GM18867 (cell line): ENCODE data around the gene OLFML1.
A peak's percentile ranks its signal among the peaks of the same experiment; 100 is the strongest.
"Not testable (repeated sequence)": the region's sequence is repeated elsewhere in the genome, so short reads cannot be mapped to it uniquely, and the experiment has no call there.

ENCODE experiments used
- ATAC-seq: cut with Tn5 transposase; IDR thresholded peaks from one replicate; pipeline ENCODE4 v1.9.1; 2021; ENCODE audit warnings: mild to moderate bottlenecking, moderate library complexity; ENCODE audit not compliant: unreplicated experiment

OLFML1 gene

GRCh38 chr11:7511401-7511800 is 26.1 kb downstream of the OLFML1 start:
- ATAC-seq: no peak

- ATAC-seq: peak; percentile 74
Observed at GRCh38 chr11:7512525-7513233, 27.4 kb downstream of the OLFML1 start.

GRCh38 chr11:7513234-7514098 is 28.2 kb downstream of the OLFML1 start, which contains the start of gene PPFIBP2:
PPFIBP2 (plus strand) TSS chr11:7513999; CDS start chr11:7549476, 35,477 bp downstream.
- ATAC-seq: peak; percentile 71

GRCh38 chr11:7514099-7514591 is 28.8 kb downstream of the OLFML1 start:
- peak; percentile 4 for ATAC-seq

GRCh38 chr11:7515447-7515886 is 30.2 kb downstream of the OLFML1 start:
- ATAC-seq: no peak

GRCh38 chr11:7516475-7516874 is 31.2 kb downstream of the OLFML1 start:
- no peak for ATAC-seq

- not testable (repeated sequence) for ATAC-seq
Observed at GRCh38 chr11:7517743-7518142, 32.4 kb downstream of the OLFML1 start.

GRCh38 chr11:7518811-7519562 is 33.7 kb downstream of the OLFML1 start:
- no peak for ATAC-seq

- ATAC-seq: peak; percentile 55
Observed at GRCh38 chr11:7520011-7520942, 35.0 kb downstream of the OLFML1 start.

GRCh38 chr11:7520981-7521487 is 35.7 kb downstream of the OLFML1 start:
- peak; percentile 80 for ATAC-seq

GRCh38 chr11:7522121-7522520 is 36.8 kb downstream of the OLFML1 start:
- no peak for ATAC-seq

- no peak for ATAC-seq
Observed at GRCh38 chr11:7522546-7522945, 37.2 kb downstream of the OLFML1 start.

GRCh38 chr11:7523416-7524210 is 38.3 kb downstream of the OLFML1 start:
- no peak for ATAC-seq

GRCh38 chr11:7524462-7525235 is 39.3 kb downstream of the OLFML1 start:
- ATAC-seq: no peak

GRCh38 chr11:7525424-7525823 is 40.1 kb downstream of the OLFML1 start:
- no peak for ATAC-seq

GRCh38 chr11:7527029-7527428 is 41.7 kb downstream of the OLFML1 start:
- ATAC-seq: no peak

GRCh38 chr11:7528514-7529049 is 43.3 kb downstream of the OLFML1 start:
- ATAC-seq: no peak
